Effector CD8-positive, alpha-beta T cell (primary cell): ENCODE data around the gene CHGA.

Experiments
- DNase-seq: peaks from one replicate; lab custom pipeline; 2025; lab: John Stamatoyannopoulos, UW
- total RNA-seq, 4 experiments: gene quantifications; one replicate each; lab custom pipeline; 2026; lab: John Stamatoyannopoulos, UW

Gene CHGA, protein sequence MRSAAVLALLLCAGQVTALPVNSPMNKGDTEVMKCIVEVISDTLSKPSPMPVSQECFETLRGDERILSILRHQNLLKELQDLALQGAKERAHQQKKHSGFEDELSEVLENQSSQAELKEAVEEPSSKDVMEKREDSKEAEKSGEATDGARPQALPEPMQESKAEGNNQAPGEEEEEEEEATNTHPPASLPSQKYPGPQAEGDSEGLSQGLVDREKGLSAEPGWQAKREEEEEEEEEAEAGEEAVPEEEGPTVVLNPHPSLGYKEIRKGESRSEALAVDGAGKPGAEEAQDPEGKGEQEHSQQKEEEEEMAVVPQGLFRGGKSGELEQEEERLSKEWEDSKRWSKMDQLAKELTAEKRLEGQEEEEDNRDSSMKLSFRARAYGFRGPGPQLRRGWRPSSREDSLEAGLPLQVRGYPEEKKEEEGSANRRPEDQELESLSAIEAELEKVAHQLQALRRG
- total RNA-seq: 0 to 0.36 (median 0.17) reads per million in 4 experiments

DNA sequence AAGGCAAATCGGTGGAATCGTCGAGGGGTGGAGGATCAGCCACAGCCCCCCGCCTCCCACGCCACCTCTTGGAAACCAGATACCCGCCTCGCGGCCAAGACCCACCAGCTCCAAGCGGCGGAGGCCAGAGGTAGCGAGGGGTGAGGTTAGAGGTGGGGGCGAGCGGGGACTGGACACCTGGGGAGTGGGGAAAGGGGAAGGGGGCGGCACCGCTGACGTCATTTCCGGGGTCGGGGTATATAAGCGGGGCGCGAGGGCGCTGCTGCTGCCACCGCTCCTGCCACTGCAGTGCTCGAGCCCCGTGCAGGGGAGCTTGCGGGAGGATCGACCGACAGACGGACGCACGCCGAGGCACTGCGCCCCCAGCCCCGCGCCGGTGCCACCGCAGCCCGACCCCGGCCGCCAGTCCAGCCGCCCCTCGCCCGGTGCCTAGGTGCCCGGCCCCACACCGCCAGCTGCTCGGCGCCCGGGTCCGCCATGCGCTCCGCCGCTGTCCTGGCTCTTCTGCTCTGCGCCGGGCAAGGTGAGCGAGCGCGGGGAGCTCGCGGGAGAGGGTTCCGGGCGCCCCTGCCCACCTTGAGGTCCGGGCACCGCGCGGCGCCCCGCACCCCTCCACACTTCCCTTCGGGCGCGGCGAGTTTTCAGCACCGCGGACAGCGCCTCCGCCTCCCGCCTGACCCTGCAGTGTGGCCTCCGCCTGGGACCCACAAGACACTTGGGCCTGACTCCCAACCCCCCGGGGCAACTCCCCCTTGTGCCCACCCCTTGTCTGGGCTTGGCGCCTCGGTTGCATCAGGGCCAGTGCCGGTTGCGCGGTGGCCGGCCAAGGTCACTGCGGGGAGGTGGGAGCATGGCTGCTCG, at the start of gene CHGA:
CHGA (plus strand) TSS at position 268 of the 861 bp plus-strand sequence; CDS start at position 478, 210 bp downstream.
- DNase-seq: peak; percentile 29

DNA sequence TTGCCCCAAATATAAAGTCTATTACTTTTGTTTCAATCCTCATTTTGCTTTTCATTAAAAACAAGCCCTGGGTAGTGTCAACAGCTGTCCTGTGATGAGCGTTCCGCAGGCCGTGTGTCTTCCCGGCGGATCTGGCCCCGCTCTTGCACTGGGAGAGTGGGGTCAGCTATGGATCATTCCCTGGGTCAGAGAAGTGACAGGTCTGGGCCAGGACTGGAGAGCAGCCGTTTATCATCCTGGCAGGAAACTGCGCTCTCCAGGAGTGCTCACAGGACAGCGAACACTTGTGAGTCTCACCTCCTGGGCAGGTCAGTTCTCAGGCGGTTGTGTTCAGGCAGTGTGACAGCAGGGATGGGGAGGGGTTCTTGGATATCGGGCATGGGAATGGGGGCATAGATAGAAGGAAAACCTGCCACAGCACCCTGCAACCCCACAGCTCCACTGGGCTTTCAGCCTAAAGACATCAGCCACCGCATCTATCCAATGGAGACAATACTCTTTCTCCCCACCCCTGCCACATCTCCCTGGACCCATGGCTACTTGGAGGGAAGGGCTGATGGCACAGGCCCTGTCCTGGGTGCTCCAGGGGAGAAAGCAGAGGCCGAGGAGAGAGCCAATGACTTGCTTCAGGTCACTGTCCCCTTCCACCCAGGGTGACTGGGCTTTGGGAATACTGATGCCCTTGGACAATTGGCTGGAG, 47.8 kb upstream of the CHGA start:
- DNase-seq: no peak

GRCh38 chr14:92877757-92878431, 45.1 kb upstream of the CHGA start:
- no peak for DNase-seq

GRCh38 chr14:92880351-92880750, 42.6 kb upstream of the CHGA start:
- no peak for DNase-seq

GRCh38 chr14:92880851-92881250, 42.1 kb upstream of the CHGA start:
- DNase-seq: no peak

DNA sequence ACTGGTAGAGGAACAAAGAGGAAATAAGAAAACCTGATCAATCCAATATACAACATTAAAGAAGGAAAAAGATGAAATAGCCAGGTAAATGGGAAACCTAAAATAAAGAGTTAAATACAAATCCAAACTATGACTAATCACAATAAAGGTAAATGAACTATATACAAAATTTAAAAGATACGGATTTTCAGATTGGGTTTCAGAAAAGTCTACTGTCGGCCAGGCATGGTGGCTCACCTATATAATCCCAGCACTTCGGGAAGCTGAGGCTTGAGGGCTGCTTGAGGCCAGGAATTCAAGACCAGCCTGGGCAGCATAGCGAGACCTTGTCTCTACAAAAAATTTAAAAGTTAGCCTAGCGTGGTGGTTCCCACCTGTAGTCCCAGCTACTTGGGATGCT, 39.9 kb upstream of the CHGA start:
- DNase-seq: no peak

DNA sequence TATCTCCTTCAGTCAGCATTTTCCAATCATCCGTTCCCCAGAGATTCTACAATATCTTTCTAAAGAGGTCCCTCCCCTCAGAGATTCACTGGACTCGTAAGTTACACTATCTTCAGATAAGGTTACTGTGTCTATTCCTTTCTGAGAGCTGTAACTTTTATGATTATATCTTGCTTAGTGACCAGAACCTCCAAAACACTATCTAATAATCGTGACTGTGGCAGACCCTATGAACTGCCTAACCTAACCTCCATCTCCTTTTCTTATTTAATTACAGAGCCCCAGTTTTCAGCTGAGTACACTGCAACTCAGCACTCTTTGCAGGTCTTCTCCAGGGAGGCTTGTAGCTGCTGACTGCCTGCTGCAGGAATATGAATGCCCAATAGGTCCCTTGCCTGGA, 38.5 kb upstream of the CHGA start:
- no peak for DNase-seq

DNA sequence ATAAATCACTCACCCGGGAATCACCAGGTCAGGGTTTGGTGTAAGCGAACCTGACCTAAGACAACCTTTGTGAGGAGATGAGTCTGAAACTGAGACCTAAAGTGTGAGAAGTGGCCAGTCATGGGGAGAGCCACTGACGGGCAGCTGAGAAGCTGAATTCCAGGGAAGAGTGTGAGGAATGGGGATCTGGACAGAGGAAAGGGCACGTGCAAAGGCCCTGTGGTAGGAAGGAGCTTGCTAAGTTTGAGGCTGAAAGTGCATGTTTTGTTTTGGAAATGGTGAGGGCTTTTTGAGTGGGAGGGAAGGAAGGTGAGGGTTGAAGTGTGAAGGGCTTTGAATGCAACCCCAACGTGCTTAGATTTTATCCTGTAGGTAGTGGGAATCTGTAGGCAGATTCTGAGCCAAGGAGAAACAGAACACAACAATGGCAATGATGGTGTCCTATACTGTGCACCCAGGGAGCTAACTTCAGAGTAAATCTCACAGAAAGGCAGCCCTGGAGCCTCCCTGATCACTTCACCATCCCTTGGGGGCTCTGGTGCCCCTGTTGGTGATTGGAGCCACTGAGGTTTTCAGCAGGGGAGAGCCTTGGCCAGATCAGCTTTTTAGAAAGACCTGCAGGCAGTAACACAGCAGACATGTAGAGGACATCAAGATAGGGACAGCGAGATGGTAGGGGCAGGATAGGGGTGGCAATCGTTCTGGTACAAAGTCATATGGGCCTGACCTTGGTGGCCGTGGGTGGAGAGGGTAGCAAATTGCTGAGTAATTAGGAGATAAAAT, 37.5 kb upstream of the CHGA start:
- DNase-seq: no peak

- DNase-seq: no peak
Measured at GRCh38 chr14:92886337-92886736, 36.6 kb upstream of the CHGA start.

- DNase-seq: no peak
Measured at GRCh38 chr14:92887157-92887556, 35.8 kb upstream of the CHGA start.

DNA sequence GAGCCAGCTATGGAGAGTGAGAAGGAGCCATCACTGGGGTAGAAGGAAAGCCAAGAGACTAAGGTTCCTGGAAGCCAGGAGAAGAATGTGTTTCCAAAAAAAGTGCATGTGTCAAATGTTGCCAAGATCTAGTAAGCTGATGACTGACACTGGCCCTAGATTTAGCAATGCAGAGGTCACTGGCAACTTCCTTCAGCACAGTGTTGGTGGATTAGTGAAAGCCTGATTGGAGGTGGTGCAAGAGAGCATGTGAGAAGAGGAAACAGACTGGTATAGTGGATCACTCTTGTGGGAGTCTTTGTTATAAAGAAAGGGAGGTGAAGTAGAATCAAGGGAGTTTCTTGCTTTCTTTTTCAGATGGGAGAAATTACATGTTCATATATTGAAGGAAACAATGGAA, 34.1 kb upstream of the CHGA start:
- no peak for DNase-seq

DNA sequence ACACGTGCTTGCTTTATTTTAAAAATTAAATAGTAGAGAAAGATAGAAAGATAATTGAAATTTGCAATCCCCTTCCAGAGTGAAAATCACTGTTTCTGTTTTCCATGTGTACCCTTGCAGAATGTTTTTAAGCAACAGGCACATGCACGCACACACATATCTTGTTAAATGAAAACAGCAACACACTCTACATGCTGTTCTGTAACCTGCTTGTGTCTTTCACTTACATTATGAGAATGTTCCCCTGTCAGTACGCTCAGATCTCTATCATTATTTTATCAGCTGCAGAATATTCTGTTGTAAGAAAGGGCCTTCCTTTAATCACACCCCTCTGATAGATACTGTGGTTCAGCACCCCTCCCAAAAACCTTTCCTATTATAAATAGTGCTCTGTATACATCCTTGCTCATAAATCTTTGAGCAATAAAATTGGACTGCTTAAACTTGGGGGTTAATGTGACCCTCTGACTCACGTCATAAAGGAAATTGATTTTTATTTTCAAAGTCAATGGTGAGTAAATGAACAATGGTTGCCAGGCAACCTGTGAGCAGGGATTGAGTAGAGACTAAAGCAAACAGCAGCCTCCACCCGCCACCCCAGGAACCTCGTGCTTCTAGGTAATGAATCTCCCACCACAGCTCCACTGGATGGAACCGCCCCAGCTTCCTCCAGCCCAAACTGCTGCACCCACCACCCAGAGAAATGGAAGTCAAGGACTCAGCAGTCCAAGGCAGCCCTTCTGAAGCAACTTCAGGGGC, 31.9 kb upstream of the CHGA start:
- no peak for DNase-seq

- DNase-seq: no peak
Measured at GRCh38 chr14:92892589-92892988, 30.4 kb upstream of the CHGA start.

GRCh38 chr14:92895352-92895878, 27.5 kb upstream of the CHGA start:
- DNase-seq: no peak

DNA sequence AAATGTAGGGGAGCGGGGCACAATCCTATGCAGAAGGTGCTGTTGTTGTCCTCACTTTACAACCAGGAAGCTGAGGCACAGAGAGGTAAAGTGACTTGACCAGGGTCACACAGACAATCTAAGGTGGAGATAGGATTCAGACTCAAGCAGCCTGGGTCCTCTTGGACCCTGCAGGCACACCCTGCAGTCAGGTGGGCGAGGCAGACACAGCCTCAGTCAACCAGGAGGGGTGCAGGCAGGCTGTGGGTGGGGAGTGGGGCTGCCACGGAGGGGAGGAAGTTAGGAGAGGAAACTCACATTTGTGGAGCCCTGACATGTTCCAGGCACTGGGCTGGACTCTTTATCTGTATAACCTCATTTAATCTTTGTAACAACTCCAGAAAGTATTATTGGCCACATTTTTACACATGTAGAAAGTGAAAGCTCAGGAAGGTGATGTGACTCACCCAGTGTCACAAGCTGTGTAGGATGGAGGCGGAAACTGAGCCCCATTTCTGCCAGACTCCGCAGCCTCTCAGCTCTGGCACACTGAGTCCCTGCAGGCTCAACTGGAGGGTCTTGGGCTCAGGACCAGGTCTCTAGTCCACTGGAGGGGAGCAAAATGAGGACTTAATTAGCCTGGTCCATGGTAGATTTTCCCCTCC, 24.9 kb upstream of the CHGA start:
- no peak for DNase-seq

DNA sequence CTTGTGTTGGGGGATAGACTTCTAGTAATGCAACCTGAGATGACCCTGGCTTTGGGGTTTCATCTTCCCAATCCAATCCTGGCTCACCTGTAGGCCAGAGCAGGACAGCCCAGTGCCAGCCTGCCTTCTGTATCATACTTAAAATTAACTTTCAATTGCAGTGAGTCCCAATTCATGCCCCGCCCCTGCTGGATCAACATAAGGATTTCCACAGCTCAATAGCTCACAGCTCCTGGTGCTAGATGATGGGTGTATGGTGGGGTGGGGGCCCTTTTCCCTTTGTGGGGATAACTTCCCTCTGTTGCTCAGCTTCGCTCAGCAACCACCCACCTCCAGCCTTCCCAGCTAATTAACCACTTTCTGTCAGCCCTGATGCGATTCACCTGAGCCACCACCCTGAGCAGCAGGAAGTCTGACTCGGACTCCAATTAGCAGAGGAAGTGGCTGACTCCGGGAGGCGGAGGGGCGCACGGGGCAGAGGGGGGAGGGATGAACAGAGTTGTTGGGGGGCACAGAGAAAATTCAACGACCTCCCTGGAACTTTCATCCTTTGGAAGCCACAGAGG, 24.3 kb upstream of the CHGA start:
- DNase-seq: no peak

- DNase-seq: no peak
Measured at GRCh38 chr14:92900660-92901059, 22.3 kb upstream of the CHGA start.

GRCh38 chr14:92902191-92902590, 20.8 kb upstream of the CHGA start:
- no peak for DNase-seq

GRCh38 chr14:92902726-92903125, 20.2 kb upstream of the CHGA start:
- DNase-seq: no peak
